HCT116 (cell line): ENCODE results near the gene BCAN. TPM values are rescaled to one million over a fixed set of nuclear protein-coding genes. Genes with fewer than 3 reads are reported as not detected.

Source experiments
- ATAC-seq: fragments of 200-7000 bp; cut with Tn5 transposase; 2 replicates; pipeline ENCODE4 v1.9.1; 2020; ENCODE audit warnings: mild to moderate bottlenecking, moderate library complexity
- BruUV-seq: library from RNA; stranded (reverse); fragments of 400-500 nt; replicated peaks from 2 replicates; lab custom pipeline; 2021; lab: Mats Ljungman, UMichigan
- CTCF ChIA-PET: fragments of 300-600 bp; sonication (Branson Sonifier 250); formaldehyde crosslinking; loops from one replicate; lab custom pipeline; 2021; ENCODE audit warnings: antibody characterized with exemption; lab: Charles Lee
- POLR2A ChIA-PET: fragments of 300-600, 350-600 bp; sonication (Branson Sonifier 250); formaldehyde crosslinking; loops from one replicate; lab custom pipeline; 2021; ENCODE audit warnings: antibody characterized with exemption; lab: Charles Lee
- RAD21 ChIA-PET, 2 experiments: fragments of 300-600 bp; sonication (Branson Sonifier 250); formaldehyde crosslinking; loops; one replicate each; lab custom pipeline; 2023; ENCODE audit warnings: low total read pairs in 2 of 2; ENCODE audit not compliant: uncharacterized antibody in 2 of 2, unreplicated experiment in 2 of 2, low non-redundant PET in 1 of 2; lab: Charles Lee
- DNase-seq: peaks from one replicate; pipeline ENCODE4 v3.0.0-alpha.2; 2010; ENCODE audit warnings: low read depth, low spot score
- H2AFZ ChIP-seq: fragments of 200-600 bp; shearing (Covaris generic), sonication (generic); 2 replicates; pipeline ENCODE4 v1.6.1; 2017; ENCODE audit warnings: low read depth, mixed run types, mixed read lengths, antibody characterized with exemption, low read length; ENCODE audit not compliant: poor library complexity, severe bottlenecking
- H3K27ac ChIP-seq: 2 replicates; pipeline ENCODE4 v1.5.1; 2012; ENCODE audit warnings: low read depth, low read length
- H3K27me3 ChIP-seq: fragments of 200-600 bp; sonication (generic); 2 replicates; pipeline ENCODE4 v1.6.1; 2016; ENCODE audit warnings: mixed run types, low read length, mixed read lengths; ENCODE audit not compliant: insufficient read depth
- H3K36me3 ChIP-seq, 2 experiments: fragments of 200-500 bp in 1 of 2; fragments of 200-600 bp in 1 of 2; sonication (Bioruptor generic) in 1 of 2; sonication (generic) in 1 of 2; 2 replicates each; pipeline versions ENCODE4 v1.5.1 to v1.6.1; 2014 to 2016; ENCODE audit warnings: low read length in 2 of 2, inconsistent platforms in 1 of 2, mixed read lengths in 1 of 2, mixed run types in 1 of 2; ENCODE audit not compliant: insufficient read depth in 2 of 2, control insufficient read depth in 1 of 2
- H3K4me1 ChIP-seq, 2 experiments: fragments of 200-600 bp in 1 of 2; sonication (generic) in 1 of 2; 2 replicates each; pipeline versions ENCODE4 v1.5.1 to v1.6.1; 2012 to 2017; ENCODE audit warnings: low read length in 2 of 2, inconsistent platforms in 1 of 2, mild to moderate bottlenecking in 1 of 2, mixed read lengths in 1 of 2, mixed run types in 1 of 2, moderate library complexity in 1 of 2; ENCODE audit not compliant: insufficient read depth in 2 of 2, control insufficient read depth in 1 of 2
- H3K4me2 ChIP-seq: fragments of 200-600 bp; sonication (generic); 2 replicates; pipeline ENCODE4 v1.6.1; 2017; ENCODE audit warnings: mixed run types, low read length, mixed read lengths
- H3K4me3 ChIP-seq, 2 experiments: fragments of 200-600 bp in 1 of 2; sonication (generic) in 1 of 2; replicated peaks in 1 of 2; 2 replicates each; pipeline ENCODE4 v1.5.1; 2011 to 2016; ENCODE audit warnings: low read length in 2 of 2, control low read depth in 1 of 2, low read depth in 1 of 2, mild to moderate bottlenecking in 1 of 2, mixed read lengths in 1 of 2, mixed run types in 1 of 2
- H3K79me2 ChIP-seq: fragments of 200-600 bp; sonication (generic); 2 replicates; pipeline ENCODE4 v1.6.1; 2017; ENCODE audit warnings: mild to moderate bottlenecking, mixed run types, low read length, moderate library complexity, mixed read lengths; ENCODE audit not compliant: insufficient read depth
- H3K9ac ChIP-seq: fragments of 200-600 bp; sonication (generic); 2 replicates; pipeline ENCODE4 v1.6.1; 2016; ENCODE audit warnings: low read length, mixed read lengths
- H3K9me2 ChIP-seq: fragments of 200-600 bp; sonication (generic), shearing (Covaris generic); 2 replicates; pipeline ENCODE4 v1.6.1; 2017; ENCODE audit warnings: mixed run types, mild to moderate bottlenecking, moderate library complexity; ENCODE audit not compliant: insufficient read depth
- H3K9me3 ChIP-seq, 2 experiments: fragments of 200-500 bp in 1 of 2; fragments of 200-600 bp in 1 of 2; sonication (Bioruptor generic) in 1 of 2; sonication (generic) in 1 of 2; 2 replicates each; pipeline ENCODE4 v1.6.1; 2014 to 2017; ENCODE audit warnings: low read length in 2 of 2, mixed read lengths in 2 of 2, inconsistent platforms in 1 of 2, low read depth in 1 of 2, mild to moderate bottlenecking in 1 of 2, mixed run types in 1 of 2, moderate library complexity in 1 of 2; ENCODE audit not compliant: control insufficient read depth in 1 of 2, insufficient read depth in 1 of 2
- H4K20me1 ChIP-seq: fragments of 200-600 bp; sonication (generic), shearing (Covaris generic); 2 replicates; pipeline ENCODE4 v1.6.1; 2017; ENCODE audit warnings: mixed run types, mild to moderate bottlenecking, moderate library complexity; ENCODE audit not compliant: insufficient read depth
- CEBPB ChIP-seq: IDR thresholded peaks from 2 replicates; pipeline ENCODE4 v1.6.1; 2012; ENCODE audit warnings: low read depth
- EGR1 ChIP-seq: IDR thresholded peaks from 2 replicates; pipeline ENCODE4 v1.6.1; 2012; ENCODE audit warnings: low read depth
- EZH2 ChIP-seq: fragments of 200-600 bp; sonication (generic); IDR thresholded peaks from 2 replicates; pipeline ENCODE4 v1.6.1; 2017; ENCODE audit warnings: antibody characterized with exemption, mixed run types
- EZH2phosphoT487 ChIP-seq: fragments of 200-600 bp; IDR thresholded peaks from 2 replicates; pipeline ENCODE4 v1.6.1; 2018; ENCODE audit warnings: antibody characterized with exemption, borderline replicate concordance
- POLR2A ChIP-seq: IDR thresholded peaks from 2 replicates; pipeline ENCODE4 v1.7.0; 2011; ENCODE audit warnings: borderline replicate concordance; ENCODE audit not compliant: insufficient read depth, insufficient read length; ENCODE audit errors: extremely low read depth
- POLR2AphosphoS5 ChIP-seq: IDR thresholded peaks from 2 replicates; pipeline ENCODE4 v1.6.1; 2011; ENCODE audit warnings: mild to moderate bottlenecking, low read depth, low read length, moderate library complexity
- RAD21 ChIP-seq: IDR thresholded peaks from 2 replicates; pipeline ENCODE4 v1.6.1; 2012; ENCODE audit warnings: low read depth, mild to moderate bottlenecking
- SIN3A ChIP-seq: IDR thresholded peaks from 2 replicates; pipeline ENCODE4 v1.6.1; 2012; ENCODE audit warnings: low read depth
- TCF7L2 ChIP-seq: IDR thresholded peaks from 2 replicates; pipeline ENCODE4 v1.7.0; 2011; ENCODE audit warnings: borderline replicate concordance, inconsistent platforms; ENCODE audit not compliant: insufficient read depth, insufficient read length; ENCODE audit errors: extremely low read depth
- intact Hi-C: fragments of 100-400 bp; cut with micrococcal nuclease; formaldehyde crosslinking; loops from 2 replicates; pipeline ENCODE4 v1.10.0; 2022
- total RNA-seq: library from RNA; stranded (reverse); gene quantifications from one replicate; pipeline ENCODE4 v1.2.1, GENCODE V29; 2021; ENCODE audit not compliant: unreplicated experiment
- TF ChIP-seq, protein P1 (sequence below): IDR thresholded peaks from 2 replicates; pipeline ENCODE4 v1.6.1; 2011; ENCODE audit warnings: mild to moderate bottlenecking, low read length, moderate library complexity; ENCODE audit not compliant: insufficient replicate concordance; ENCODE audit errors: extremely low read depth
- TF ChIP-seq, protein P2 (sequence below): IDR thresholded peaks from 2 replicates; pipeline ENCODE4 v1.6.1; 2012
- TF ChIP-seq, protein P3 (sequence below): IDR thresholded peaks from 2 replicates; pipeline ENCODE4 v1.6.1; 2012
- TF ChIP-seq, protein P4 (sequence below), 3 experiments: fragments of 200-600 bp in 1 of 3; sonication (generic) in 1 of 3; IDR thresholded peaks in 2 of 3; conservative IDR thresholded peaks in 1 of 3; 2 replicates each; pipeline ENCODE4 v1.5.1; 2012 to 2017; ENCODE audit warnings: low read depth in 2 of 3, low read length in 2 of 3, antibody characterized with exemption in 1 of 3, borderline replicate concordance in 1 of 3, control low read depth in 1 of 3, mild to moderate bottlenecking in 1 of 3, mixed read lengths in 1 of 3, mixed run types in 1 of 3, moderate library complexity in 1 of 3; ENCODE audit not compliant: insufficient read depth in 1 of 3

BCAN gene
- total RNA-seq, 1 experiment from 2014 or later, result not detected

DNA sequence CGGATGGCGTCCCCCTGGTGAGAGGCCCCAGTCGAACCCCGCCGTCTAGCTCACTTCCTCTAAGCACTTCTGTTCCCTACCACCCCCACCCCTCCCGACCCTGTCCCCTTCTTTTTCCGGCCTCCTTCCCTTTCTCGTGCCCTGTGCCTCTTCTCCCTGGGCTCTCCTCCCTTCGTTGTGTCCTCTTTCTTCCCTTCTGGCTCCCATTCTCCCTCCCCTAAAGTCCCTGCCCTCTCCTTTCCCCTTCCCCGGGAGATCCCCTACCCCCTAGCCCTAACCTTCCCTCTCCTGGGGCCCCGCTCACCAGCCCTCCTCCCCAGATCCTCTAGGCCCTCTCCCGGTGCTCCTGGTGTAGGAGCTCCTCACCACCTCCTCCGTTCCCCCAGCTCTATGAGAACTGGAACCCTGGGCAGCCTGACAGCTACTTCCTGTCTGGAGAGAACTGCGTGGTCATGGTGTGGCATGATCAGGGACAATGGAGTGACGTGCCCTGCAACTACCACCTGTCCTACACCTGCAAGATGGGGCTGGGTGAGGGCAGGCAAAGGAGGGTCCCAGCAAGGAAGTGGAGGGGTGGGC, 15.9 kb downstream of the BCAN start:
- TF ChIP-seq, protein P1, sequence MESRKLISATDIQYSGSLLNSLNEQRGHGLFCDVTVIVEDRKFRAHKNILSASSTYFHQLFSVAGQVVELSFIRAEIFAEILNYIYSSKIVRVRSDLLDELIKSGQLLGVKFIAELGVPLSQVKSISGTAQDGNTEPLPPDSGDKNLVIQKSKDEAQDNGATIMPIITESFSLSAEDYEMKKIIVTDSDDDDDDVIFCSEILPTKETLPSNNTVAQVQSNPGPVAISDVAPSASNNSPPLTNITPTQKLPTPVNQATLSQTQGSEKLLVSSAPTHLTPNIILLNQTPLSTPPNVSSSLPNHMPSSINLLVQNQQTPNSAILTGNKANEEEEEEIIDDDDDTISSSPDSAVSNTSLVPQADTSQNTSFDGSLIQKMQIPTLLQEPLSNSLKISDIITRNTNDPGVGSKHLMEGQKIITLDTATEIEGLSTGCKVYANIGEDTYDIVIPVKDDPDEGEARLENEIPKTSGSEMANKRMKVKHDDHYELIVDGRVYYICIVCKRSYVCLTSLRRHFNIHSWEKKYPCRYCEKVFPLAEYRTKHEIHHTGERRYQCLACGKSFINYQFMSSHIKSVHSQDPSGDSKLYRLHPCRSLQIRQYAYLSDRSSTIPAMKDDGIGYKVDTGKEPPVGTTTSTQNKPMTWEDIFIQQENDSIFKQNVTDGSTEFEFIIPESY, result no peak
- TF ChIP-seq TCF7L2 (no peak), RAD21 (no peak), EZH2 (no peak), EZH2phosphoT487 (no peak), EGR1 (no peak), POLR2AphosphoS5 (no peak; the same call in 1 of the 2 replicates), CEBPB (no peak), POLR2A (no peak), SIN3A (no peak)
- TF ChIP-seq, protein P2, sequence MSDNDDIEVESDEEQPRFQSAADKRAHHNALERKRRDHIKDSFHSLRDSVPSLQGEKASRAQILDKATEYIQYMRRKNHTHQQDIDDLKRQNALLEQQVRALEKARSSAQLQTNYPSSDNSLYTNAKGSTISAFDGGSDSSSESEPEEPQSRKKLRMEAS, result no peak
- TF ChIP-seq, protein P3, sequence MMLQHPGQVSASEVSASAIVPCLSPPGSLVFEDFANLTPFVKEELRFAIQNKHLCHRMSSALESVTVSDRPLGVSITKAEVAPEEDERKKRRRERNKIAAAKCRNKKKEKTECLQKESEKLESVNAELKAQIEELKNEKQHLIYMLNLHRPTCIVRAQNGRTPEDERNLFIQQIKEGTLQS, result no peak
- TF ChIP-seq, protein P4, sequence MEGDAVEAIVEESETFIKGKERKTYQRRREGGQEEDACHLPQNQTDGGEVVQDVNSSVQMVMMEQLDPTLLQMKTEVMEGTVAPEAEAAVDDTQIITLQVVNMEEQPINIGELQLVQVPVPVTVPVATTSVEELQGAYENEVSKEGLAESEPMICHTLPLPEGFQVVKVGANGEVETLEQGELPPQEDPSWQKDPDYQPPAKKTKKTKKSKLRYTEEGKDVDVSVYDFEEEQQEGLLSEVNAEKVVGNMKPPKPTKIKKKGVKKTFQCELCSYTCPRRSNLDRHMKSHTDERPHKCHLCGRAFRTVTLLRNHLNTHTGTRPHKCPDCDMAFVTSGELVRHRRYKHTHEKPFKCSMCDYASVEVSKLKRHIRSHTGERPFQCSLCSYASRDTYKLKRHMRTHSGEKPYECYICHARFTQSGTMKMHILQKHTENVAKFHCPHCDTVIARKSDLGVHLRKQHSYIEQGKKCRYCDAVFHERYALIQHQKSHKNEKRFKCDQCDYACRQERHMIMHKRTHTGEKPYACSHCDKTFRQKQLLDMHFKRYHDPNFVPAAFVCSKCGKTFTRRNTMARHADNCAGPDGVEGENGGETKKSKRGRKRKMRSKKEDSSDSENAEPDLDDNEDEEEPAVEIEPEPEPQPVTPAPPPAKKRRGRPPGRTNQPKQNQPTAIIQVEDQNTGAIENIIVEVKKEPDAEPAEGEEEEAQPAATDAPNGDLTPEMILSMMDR (IDR thresholded peaks at IDR 0.05 in 2 of 3, conservative IDR thresholded peaks at IDR 0.05 in 1 of 3; ENCODE audit: borderline replicate concordance in 1 of 3, insufficient read depth in 1 of 3, low read depth in 2 of 3, low read length in 2 of 3), result no peak
- RAD21 ChIA-PET, result no interaction called here
- Histone ChIP-seq H2AFZ (no peak overlapping the region), H3K4me3 (0 out of 4 replicates have a peak overlapping the region, but pooled peaks of 1 of the 2 experiments have one; percentile 19), H4K20me1 (peaks cover 10% of the 10 kb centered on the region; the same call in 1 of the 2 replicates), H3K4me1 (peaks cover 31 to 54% of the 10 kb centered on the region in 2 experiments), H3K4me2 (peak overlapping the region; percentile 94), H3K79me2 (peaks cover 84% of the 10 kb centered on the region), H3K9me2 (no peaks in the 10 kb centered on the region), H3K27ac (peak overlapping the region; percentile 99; the same call in 1 of the 2 replicates), H3K27me3 (no peaks in the 10 kb centered on the region), H3K9ac (no peak overlapping the region), H3K9me3 (no peaks in the 10 kb centered on the region), H3K36me3 (peaks cover 20 to 39% of the 10 kb centered on the region in 2 experiments)
- ATAC-seq (no peak), DNase-seq (no peak)
- POLR2A ChIA-PET, result interaction anchor here (0.7 kb wide), 1 partner anchor 13 kb away, joined by 3 read pairs; no protein-coding TSS in a partner anchor
- no TSS peak for BruUV-seq
- CTCF ChIA-PET, result interaction anchor here (0.9 to 1.2 kb wide), 5 partner anchors 19 to 68 kb away, joined by 3 to 10 read pairs (median 4); partner anchors contain the start of genes CRABP2 and NES
- intact Hi-C loops, result loop anchor here (1.0 kb wide), 1 partner anchor 31 kb away; no protein-coding TSS in a partner anchor
